Epithelial cell of alveolus of lung (primary cell): ENCODE data around the gene ACTL9. TPM values are rescaled to one million over a fixed set of nuclear protein-coding genes. Genes with fewer than 3 reads are reported as not detected.

ENCODE experiments used
- total RNA-seq: library from RNA; depleted of rRNA; stranded (reverse); fragments of >200 nt; gene quantifications from 2 replicates; pipeline ENCODE4 v1.2.1, GENCODE V29; 2015

ACTL9 gene, protein sequence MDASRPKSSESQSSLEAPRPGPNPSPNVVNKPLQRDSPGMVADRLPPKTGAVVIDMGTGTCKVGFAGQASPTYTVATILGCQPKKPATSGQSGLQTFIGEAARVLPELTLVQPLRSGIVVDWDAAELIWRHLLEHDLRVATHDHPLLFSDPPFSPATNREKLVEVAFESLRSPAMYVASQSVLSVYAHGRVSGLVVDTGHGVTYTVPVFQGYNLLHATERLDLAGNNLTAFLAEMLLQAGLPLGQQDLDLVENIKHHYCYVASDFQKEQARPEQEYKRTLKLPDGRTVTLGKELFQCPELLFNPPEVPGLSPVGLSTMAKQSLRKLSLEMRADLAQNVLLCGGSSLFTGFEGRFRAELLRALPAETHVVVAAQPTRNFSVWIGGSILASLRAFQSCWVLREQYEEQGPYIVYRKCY
- total RNA-seq, result not detected in 2 replicates

GRCh38 chr19:8698433-8699063, at the start of gene ACTL9:
Gene ACTL9 (minus strand): TSS chr19:8698795. CDS start chr19:8698701, 94 bp downstream.

GRCh38 chr19:8721334-8721733, 22.7 kb upstream of the ACTL9 start, which contains the start of gene OR2Z1:
Gene OR2Z1 (plus strand): TSS chr19:8721634. CDS start chr19:8731029, 9,395 bp downstream.

Other genes starting within 250 kb of the ACTL9 start
- not detected in 2 replicates for gene PRAM1, start 196.2 kb downstream of the ACTL9 start, total RNA-seq
- gene ZNF414, start 184.6 kb downstream of the ACTL9 start, total RNA-seq, result 5.7 and 12.1 TPM in 2 replicates
- gene MYO1F, start 121.4 kb downstream of the ACTL9 start, total RNA-seq, result 0.08 and 0.52 TPM in 2 replicates
- gene ADAMTS10, start 88.1 kb downstream of the ACTL9 start, total RNA-seq, result 6.6 and 18.8 TPM in 2 replicates
- not detected in 2 replicates for gene NFILZ, start 68.2 kb downstream of the ACTL9 start, total RNA-seq
- gene OR2Z1, start 22.8 kb upstream of the ACTL9 start, total RNA-seq, result not detected in 2 replicates
- gene ZNF558, start 133.5 kb upstream of the ACTL9 start, total RNA-seq, result 7.4 and 30.7 TPM in 2 replicates
- gene MBD3L1, start 133.6 kb upstream of the ACTL9 start, total RNA-seq, result not detected in 2 replicates